Cortex of kidney (tissue), 1 donor: ENCODE data around the gene EPHA10.
A peak's percentile ranks its signal among the peaks of the same experiment; 100 is the strongest.
"Not testable (repeated sequence)": the region's sequence is repeated elsewhere in the genome, so short reads cannot be mapped to it uniquely, and the experiment has no call there.

ENCODE experiments used
- DNase-seq: peaks from one replicate; lab custom pipeline; 2025; lab: John Stamatoyannopoulos, UW

Gene EPHA10

GRCh38 chr1:37716321-37716720 lies 48.6 kb downstream of the EPHA10 start:
- no peak for DNase-seq

- no peak for DNase-seq
These were observed 50.2 kb downstream of the EPHA10 start for GRCh38 chr1:37714689-37715088.

- no peak for DNase-seq
These were observed 50.7 kb downstream of the EPHA10 start for GRCh38 chr1:37714226-37714625.

GRCh38 chr1:37708471-37708870 lies 56.4 kb downstream of the EPHA10 start:
- no peak for DNase-seq

GRCh38 chr1:37705399-37705798 lies 59.5 kb downstream of the EPHA10 start:
- DNase-seq: no peak

- no peak for DNase-seq
These were observed 60.0 kb downstream of the EPHA10 start for GRCh38 chr1:37704966-37705365.

GRCh38 chr1:37703061-37703460 lies 61.9 kb downstream of the EPHA10 start:
- no peak for DNase-seq

- DNase-seq: no peak
These were observed 63.9 kb downstream of the EPHA10 start for GRCh38 chr1:37701051-37701450.

- DNase-seq: no peak
These were observed 65.8 kb downstream of the EPHA10 start for GRCh38 chr1:37699147-37699546.

- no peak for DNase-seq
These were observed 67.2 kb downstream of the EPHA10 start for GRCh38 chr1:37697737-37698136.

- no peak for DNase-seq
These were observed 67.8 kb downstream of the EPHA10 start for GRCh38 chr1:37697090-37697489.

GRCh38 chr1:37692834-37693175 lies 72.1 kb downstream of the EPHA10 start:
- DNase-seq: no peak

- peak; percentile 87 for DNase-seq
These were observed 72.7 kb downstream of the EPHA10 start, which contains the start of gene CDCA8 for GRCh38 chr1:37692078-37692833. Gene CDCA8 (plus strand): TSS chr1:37692516. CDS start chr1:37692691, 175 bp downstream.

- DNase-seq: no peak
These were observed 73.3 kb downstream of the EPHA10 start for GRCh38 chr1:37691497-37692077.

GRCh38 chr1:37688926-37689325 lies 76.0 kb downstream of the EPHA10 start:
- no peak for DNase-seq

GRCh38 chr1:37687764-37688163 lies 77.2 kb downstream of the EPHA10 start:
- DNase-seq: not testable (repeated sequence)

GRCh38 chr1:37685722-37686121 lies 79.2 kb downstream of the EPHA10 start:
- DNase-seq: no peak

- DNase-seq: not testable (repeated sequence)
These were observed 80.7 kb downstream of the EPHA10 start for GRCh38 chr1:37684182-37684581.

GRCh38 chr1:37682334-37682987 lies 82.5 kb downstream of the EPHA10 start:
- DNase-seq: no peak

- no peak for DNase-seq
These were observed 84.0 kb downstream of the EPHA10 start for GRCh38 chr1:37680933-37681332.

GRCh38 chr1:37677808-37678207 lies 87.1 kb downstream of the EPHA10 start:
- DNase-seq: no peak

GRCh38 chr1:37677143-37677439 lies 87.8 kb downstream of the EPHA10 start:
- DNase-seq: no peak
